DND-41 (cell line): ENCODE measurements around the gene SMG6.

Experiments
- ATAC-seq: fragments of 200-7000 bp; cut with Tn5 transposase; 3 replicates; pipeline ENCODE4 v1.9.1; 2021; ENCODE audit warnings: low read depth; ENCODE audit not compliant: insufficient read depth
- DNase-seq: peaks from one replicate; pipeline ENCODE4 v3.0.0-alpha.2; 2020
- H2AFZ ChIP-seq: 2 replicates; pipeline ENCODE4 v1.6.0; 2012; ENCODE audit warnings: low read depth, low read length
- H3K27ac ChIP-seq: 2 replicates; pipeline ENCODE4 v1.5.1; 2012; ENCODE audit warnings: low read length, inconsistent platforms
- H3K27me3 ChIP-seq: fragments of 200-600 bp; sonication (generic); 2 replicates; pipeline ENCODE4 v1.6.0; 2012; ENCODE audit warnings: low read length, mild to moderate bottlenecking, inconsistent platforms; ENCODE audit not compliant: insufficient read depth, poor library complexity
- H3K36me3 ChIP-seq: 2 replicates; pipeline ENCODE4 v1.5.1; 2012; ENCODE audit warnings: low read length, inconsistent platforms; ENCODE audit not compliant: insufficient read depth
- H3K4me1 ChIP-seq: 2 replicates; pipeline ENCODE4 v1.5.1; 2012; ENCODE audit warnings: mild to moderate bottlenecking, low read length; ENCODE audit not compliant: insufficient read depth
- H3K4me2 ChIP-seq: 2 replicates; pipeline ENCODE4 v1.6.0; 2012; ENCODE audit warnings: mild to moderate bottlenecking, moderate library complexity, low read length, inconsistent platforms; ENCODE audit not compliant: insufficient read depth
- H3K4me3 ChIP-seq, 2 experiments: fragments of 200-600 bp in 1 of 2; shearing (Covaris generic) in 1 of 2; 2 replicates each; pipeline ENCODE4 v1.5.1; 2012 to 2016; ENCODE audit warnings: inconsistent platforms in 2 of 2, low read length in 2 of 2, mild to moderate bottlenecking in 2 of 2, low read depth in 1 of 2, moderate library complexity in 1 of 2
- H3K79me2 ChIP-seq: 2 replicates; pipeline ENCODE4 v1.6.0; 2012; ENCODE audit warnings: low read length, inconsistent platforms; ENCODE audit not compliant: insufficient read depth
- H3K9ac ChIP-seq: 2 replicates; pipeline ENCODE4 v1.6.0; 2012; ENCODE audit warnings: low read depth, mild to moderate bottlenecking, inconsistent platforms, low read length, moderate library complexity
- H3K9me3 ChIP-seq: 2 replicates; pipeline ENCODE4 v1.5.1; 2012; ENCODE audit warnings: low read length, moderate library complexity, mild to moderate bottlenecking, inconsistent platforms; ENCODE audit not compliant: insufficient read depth, severe bottlenecking
- H4K20me1 ChIP-seq: 2 replicates; pipeline ENCODE4 v1.6.0; 2012; ENCODE audit warnings: low read length; ENCODE audit not compliant: insufficient read depth
- EZH2 ChIP-seq: IDR thresholded peaks from 3 replicates; pipeline ENCODE4 v1.6.1; 2012; ENCODE audit warnings: borderline replicate concordance, low read depth, mild to moderate bottlenecking, moderate library complexity, low read length, inconsistent platforms; ENCODE audit not compliant: severe bottlenecking
- TF ChIP-seq, protein P1 (sequence below): IDR thresholded peaks from 2 replicates; pipeline ENCODE4 v1.5.1; 2012; ENCODE audit warnings: borderline replicate concordance, low read length, moderate library complexity, mild to moderate bottlenecking; ENCODE audit not compliant: poor library complexity, severe bottlenecking; ENCODE audit errors: extremely low read depth

SMG6 gene

DNA sequence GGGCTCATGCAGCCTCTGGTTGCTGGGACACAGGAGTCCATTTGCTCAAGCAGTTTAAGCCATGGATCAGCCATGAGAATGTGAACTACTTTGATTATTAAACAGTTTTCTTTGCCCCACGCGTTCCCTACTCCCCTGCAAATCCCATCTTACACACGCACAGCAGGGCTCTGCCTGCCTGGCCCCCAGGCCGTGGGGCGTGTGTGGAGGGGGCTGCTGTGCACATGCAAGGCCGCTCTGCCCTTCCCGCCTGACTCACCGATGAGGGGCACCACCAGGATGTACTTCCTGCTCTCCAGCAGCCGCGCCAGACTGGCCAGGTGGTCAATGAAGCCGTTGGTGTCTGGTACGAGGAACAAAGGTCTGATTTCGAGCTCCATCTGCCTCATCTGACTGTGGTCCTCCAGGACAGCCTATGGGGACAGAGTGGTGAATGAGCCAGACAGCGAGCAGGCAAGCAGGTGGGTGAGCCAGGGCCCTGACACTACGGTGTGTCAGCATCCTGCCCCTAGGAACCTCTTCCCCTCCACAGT, 235.0 kb downstream of the SMG6 start:
- ATAC-seq = 0 out of 3 replicates have a peak, but pooled peaks have one; percentile 20
- H3K9ac ChIP-seq = no peak overlapping the region
- peak; percentile 26 for DNase-seq
- peaks cover 6% of the 10 kb centered on the region; the same call in 1 of the 2 replicates for H4K20me1 ChIP-seq
- no peaks in the 10 kb centered on the region for H3K79me2 ChIP-seq
- no peaks in the 10 kb centered on the region for H3K4me1 ChIP-seq
- no peak for TF ChIP-seq EZH2
- TF ChIP-seq, protein P1, sequence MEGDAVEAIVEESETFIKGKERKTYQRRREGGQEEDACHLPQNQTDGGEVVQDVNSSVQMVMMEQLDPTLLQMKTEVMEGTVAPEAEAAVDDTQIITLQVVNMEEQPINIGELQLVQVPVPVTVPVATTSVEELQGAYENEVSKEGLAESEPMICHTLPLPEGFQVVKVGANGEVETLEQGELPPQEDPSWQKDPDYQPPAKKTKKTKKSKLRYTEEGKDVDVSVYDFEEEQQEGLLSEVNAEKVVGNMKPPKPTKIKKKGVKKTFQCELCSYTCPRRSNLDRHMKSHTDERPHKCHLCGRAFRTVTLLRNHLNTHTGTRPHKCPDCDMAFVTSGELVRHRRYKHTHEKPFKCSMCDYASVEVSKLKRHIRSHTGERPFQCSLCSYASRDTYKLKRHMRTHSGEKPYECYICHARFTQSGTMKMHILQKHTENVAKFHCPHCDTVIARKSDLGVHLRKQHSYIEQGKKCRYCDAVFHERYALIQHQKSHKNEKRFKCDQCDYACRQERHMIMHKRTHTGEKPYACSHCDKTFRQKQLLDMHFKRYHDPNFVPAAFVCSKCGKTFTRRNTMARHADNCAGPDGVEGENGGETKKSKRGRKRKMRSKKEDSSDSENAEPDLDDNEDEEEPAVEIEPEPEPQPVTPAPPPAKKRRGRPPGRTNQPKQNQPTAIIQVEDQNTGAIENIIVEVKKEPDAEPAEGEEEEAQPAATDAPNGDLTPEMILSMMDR = no peak
- H3K27me3 ChIP-seq = no peaks in the 10 kb centered on the region
- H2AFZ ChIP-seq = no peak overlapping the region
- H3K4me2 ChIP-seq = no peak overlapping the region
- H3K9me3 ChIP-seq = no peaks in the 10 kb centered on the region
- peaks cover 76% of the 10 kb centered on the region for H3K36me3 ChIP-seq
- H3K27ac ChIP-seq = peak overlapping the region; percentile 38; the same call in 1 of the 2 replicates
- H3K4me3 ChIP-seq = no peak overlapping the region

DNA sequence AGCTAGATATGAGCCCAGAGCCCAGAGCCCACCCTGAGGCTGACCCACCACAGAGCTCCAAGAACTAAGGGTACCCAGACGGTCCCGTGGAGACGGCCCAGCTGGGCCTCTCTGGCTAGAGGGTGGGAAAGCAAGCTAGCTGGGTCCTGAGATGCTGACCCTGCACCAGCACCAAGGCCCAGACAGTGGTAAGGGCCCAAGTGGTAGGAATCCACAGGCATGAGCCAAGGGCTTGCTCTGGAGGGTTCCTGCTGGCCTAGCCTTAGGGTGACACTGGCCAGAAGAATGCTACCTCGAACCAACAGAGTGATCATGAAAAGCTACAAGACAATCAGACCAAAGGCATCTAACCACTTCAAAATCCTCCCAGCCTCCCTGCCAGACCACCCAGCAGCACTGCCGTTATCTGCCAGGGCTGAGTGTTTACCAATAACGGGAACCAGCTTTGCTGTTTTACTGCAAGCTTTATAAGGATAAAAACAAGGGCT, 235.5 kb downstream of the SMG6 start:
- ATAC-seq = no peak
- TF ChIP-seq EZH2 = no peak
- TF ChIP-seq, protein P1 = no peak
- H2AFZ ChIP-seq = no peak overlapping the region
- no peaks in the 10 kb centered on the region for H3K4me1 ChIP-seq
- no peaks in the 10 kb centered on the region for H3K79me2 ChIP-seq
- H3K9me3 ChIP-seq = no peaks in the 10 kb centered on the region
- H4K20me1 ChIP-seq = peaks cover 6% of the 10 kb centered on the region; the same call in 1 of the 2 replicates
- no peak overlapping the region for H3K4me2 ChIP-seq
- H3K9ac ChIP-seq = no peak overlapping the region
- no peak overlapping the region for H3K4me3 ChIP-seq
- no peak for DNase-seq
- H3K27me3 ChIP-seq = no peaks in the 10 kb centered on the region
- peaks cover 81% of the 10 kb centered on the region for H3K36me3 ChIP-seq
- 0 out of 2 replicates have a peak overlapping the region, but pooled peaks have one; percentile 23 for H3K27ac ChIP-seq

GRCh38 chr17:2067608-2068024, 236.0 kb downstream of the SMG6 start:
- DNase-seq = peak; percentile 27
- Histone ChIP-seq H3K27me3 (no peaks in the 10 kb centered on the region), H2AFZ (no peak overlapping the region), H3K4me2 (no peak overlapping the region), H4K20me1 (peaks cover 6% of the 10 kb centered on the region; the same call in 1 of the 2 replicates), H3K4me1 (no peaks in the 10 kb centered on the region), H3K27ac (no peak overlapping the region), H3K4me3 (no peak overlapping the region), H3K79me2 (no peaks in the 10 kb centered on the region), H3K36me3 (peaks cover 84% of the 10 kb centered on the region), H3K9me3 (no peaks in the 10 kb centered on the region), H3K9ac (no peak overlapping the region)
- TF ChIP-seq, protein P1 = no peak
- no peak for TF ChIP-seq EZH2
- no peak for ATAC-seq
